ENCODE data around the gene ACTC1.

Gene ACTC1

DNA sequence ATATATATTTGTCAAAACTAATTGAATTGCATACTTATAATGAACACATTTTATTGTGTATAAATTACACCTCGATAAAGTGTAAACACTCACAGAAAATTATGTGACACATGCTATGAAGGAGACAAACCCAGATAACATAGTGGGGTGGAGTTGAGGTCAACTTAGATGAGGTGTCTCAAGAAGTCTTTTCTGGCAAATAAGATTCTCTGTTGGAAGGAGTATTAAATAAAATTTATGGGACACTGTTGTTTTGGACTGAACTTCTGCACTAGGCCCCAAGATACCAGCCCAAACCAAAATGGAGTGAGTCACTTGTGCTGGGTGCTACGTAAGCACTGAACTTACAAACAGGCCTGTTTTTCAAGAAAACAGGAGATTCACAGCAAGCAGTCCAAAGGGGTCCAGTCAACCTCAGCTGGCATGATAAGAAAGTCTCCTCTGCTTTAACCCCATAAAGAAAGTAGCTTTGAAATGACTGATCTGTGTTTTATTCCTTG lies 18.7 kb downstream of the ACTC1 start:
- DNase-seq (ENCODE audit: low read depth), result no peak
- no peak overlapping the region for H3K4me3 ChIP-seq (ENCODE audit: low read depth, low read length)
- TF ChIP-seq, protein P1, sequence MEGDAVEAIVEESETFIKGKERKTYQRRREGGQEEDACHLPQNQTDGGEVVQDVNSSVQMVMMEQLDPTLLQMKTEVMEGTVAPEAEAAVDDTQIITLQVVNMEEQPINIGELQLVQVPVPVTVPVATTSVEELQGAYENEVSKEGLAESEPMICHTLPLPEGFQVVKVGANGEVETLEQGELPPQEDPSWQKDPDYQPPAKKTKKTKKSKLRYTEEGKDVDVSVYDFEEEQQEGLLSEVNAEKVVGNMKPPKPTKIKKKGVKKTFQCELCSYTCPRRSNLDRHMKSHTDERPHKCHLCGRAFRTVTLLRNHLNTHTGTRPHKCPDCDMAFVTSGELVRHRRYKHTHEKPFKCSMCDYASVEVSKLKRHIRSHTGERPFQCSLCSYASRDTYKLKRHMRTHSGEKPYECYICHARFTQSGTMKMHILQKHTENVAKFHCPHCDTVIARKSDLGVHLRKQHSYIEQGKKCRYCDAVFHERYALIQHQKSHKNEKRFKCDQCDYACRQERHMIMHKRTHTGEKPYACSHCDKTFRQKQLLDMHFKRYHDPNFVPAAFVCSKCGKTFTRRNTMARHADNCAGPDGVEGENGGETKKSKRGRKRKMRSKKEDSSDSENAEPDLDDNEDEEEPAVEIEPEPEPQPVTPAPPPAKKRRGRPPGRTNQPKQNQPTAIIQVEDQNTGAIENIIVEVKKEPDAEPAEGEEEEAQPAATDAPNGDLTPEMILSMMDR (IDR thresholded peaks at IDR 0.05; ENCODE audit: insufficient read depth, low read depth, low read length, missing control alignments), result no peak

DNA sequence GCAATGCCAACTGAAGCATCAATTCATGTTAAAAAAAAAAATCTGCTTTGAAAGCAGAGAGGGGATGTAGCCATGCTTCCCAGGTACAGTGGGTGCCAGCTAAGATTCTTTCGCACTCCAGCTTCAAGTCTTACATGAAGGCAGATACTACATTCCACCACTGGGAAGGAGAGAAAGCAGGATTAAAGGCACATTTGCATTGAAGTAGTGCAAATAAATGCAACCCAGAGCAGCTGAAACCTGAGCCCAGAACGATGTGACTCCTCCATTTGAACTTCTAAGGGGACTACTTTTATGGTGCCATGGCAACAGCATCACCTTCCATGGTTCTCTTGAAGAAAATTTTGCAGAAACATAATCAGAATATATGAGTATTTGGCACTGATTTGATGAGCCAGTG lies 21.4 kb downstream of the ACTC1 start:
- no peak for DNase-seq (ENCODE audit: low read depth)
- no peak overlapping the region for H3K4me3 ChIP-seq (ENCODE audit: low read depth, low read length)
- TF ChIP-seq, protein P1 (IDR thresholded peaks at IDR 0.05; ENCODE audit: insufficient read depth, low read depth, low read length, missing control alignments), result no peak

DNA sequence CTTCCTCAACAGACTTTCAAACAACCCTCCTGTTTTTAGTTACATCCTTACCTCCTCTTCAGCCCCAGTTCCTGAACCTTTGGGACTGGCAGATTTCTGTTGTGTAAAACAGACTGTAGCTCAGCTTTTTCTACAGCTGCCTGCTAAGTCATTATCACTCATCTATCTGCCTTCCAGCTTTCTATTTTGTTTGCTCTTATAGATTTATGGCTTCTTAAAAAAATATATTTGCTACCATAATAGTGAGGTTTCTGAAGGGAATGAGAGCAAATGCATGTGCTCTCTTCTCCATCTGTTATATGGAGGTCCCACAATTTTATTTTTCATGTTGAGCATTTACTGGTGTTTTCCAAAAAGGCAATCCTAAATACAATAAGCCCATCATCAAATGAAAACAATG lies 22.3 kb downstream of the ACTC1 start:
- TF ChIP-seq, protein P1 (IDR thresholded peaks at IDR 0.05; ENCODE audit: insufficient read depth, low read depth, low read length, missing control alignments), result no peak

DNA sequence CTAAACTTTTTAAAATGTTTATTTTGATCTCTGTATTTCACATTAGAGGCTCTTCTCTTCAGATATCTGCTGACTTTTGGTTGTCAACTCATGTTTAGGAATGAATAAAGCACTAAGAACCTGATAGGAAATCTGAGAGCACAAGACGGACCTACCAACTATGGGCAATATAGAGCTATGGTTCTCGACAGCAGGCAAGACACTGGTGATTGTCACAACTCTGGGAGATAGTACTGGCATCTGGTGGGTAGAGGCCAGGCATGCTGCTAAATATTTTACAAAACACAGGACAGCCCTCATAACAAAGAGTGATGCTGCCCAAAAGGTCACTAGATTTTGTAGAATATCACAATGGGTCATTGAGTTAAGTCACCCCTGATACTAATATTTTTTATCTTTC lies 23.0 kb downstream of the ACTC1 start:
- TF ChIP-seq, protein P1 (IDR thresholded peaks at IDR 0.05; ENCODE audit: insufficient read depth, low read depth, low read length, missing control alignments), result no peak
- DNase-seq (ENCODE audit: low read depth), result no peak
- H3K4me3 ChIP-seq (ENCODE audit: low read depth, low read length), result no peak overlapping the region

More for the DNA sequence above, 22.3 kb downstream of the ACTC1 start:
- no peak for DNase-seq (ENCODE audit: low read depth)
- H3K4me3 ChIP-seq (ENCODE audit: low read depth, low read length), result no peak overlapping the region

DNA sequence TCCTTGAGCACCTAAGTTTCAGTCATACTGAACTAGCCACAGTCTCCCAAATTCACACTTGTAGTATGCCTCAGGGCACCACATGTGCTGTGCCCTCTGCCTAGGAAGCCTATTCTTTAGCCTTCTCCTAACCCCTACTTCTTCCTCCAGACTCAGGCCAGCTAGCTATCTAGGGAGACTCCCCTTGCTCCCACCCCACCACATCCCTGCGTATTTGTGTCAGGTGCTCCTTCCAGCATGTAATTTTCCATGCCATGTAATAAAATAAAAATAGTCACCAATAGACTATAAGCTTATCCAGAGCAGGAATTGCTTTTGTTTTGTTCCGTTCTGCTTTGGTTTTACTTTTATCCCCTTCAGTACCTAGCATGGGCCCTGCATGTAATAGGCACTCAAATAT lies 25.6 kb downstream of the ACTC1 start:
- no peak overlapping the region for H3K4me3 ChIP-seq (ENCODE audit: low read depth, low read length)
- TF ChIP-seq, protein P1 (IDR thresholded peaks at IDR 0.05; ENCODE audit: insufficient read depth, low read depth, low read length, missing control alignments), result no peak
- DNase-seq (ENCODE audit: low read depth), result no peak

DNA sequence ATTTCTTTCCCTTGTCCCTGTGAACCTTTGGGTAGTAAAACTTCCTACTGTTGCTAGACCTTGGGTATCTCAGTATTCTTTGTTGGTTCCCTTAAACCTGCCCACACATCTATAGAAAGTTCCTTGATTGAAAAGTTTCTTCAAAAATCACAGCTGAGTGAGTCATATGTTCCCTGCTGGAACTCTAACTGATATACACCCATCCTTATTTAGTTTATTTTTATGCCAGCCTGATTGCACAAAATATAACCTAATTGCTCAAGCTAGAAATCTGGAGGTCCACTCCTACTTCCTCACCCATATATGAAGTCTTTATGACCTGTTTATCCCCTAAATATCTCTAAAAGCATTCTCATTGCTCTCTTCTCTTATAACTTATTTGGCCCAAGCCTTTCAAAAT lies 26.8 kb downstream of the ACTC1 start:
- TF ChIP-seq, protein P1 (IDR thresholded peaks at IDR 0.05; ENCODE audit: insufficient read depth, low read depth, low read length, missing control alignments), result no peak
- H3K4me3 ChIP-seq (ENCODE audit: low read depth, low read length), result no peak overlapping the region
- no peak for DNase-seq (ENCODE audit: low read depth)

DNA sequence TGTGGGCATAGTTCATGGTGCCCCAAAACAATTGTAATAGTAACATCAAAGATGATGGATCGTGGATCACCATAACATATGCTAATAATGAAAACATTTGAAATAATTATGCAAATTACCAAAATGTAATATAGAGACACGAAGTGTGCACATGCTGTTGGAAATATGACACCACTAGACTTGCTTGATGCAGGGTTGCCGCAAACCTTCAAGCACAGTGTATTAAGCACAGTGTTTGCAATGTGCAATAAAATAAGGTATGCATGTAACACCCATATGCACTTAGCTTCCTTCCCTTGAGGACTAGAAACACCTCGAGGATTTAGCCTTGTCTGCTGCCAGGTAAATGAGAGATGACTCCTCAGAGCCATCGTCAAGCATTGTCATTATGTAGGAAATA lies 29.6 kb downstream of the ACTC1 start:
- TF ChIP-seq, protein P1 (IDR thresholded peaks at IDR 0.05; ENCODE audit: insufficient read depth, low read depth, low read length, missing control alignments), result no peak
- no peak for DNase-seq (ENCODE audit: low read depth)
- no peak overlapping the region for H3K4me3 ChIP-seq (ENCODE audit: low read depth, low read length)
